Measurements from ENCODE around the gene MYRF. TPM values are rescaled to one million over a fixed set of nuclear protein-coding genes. Genes with fewer than 3 reads are reported as not detected.

The MYRF gene
- total and polyA plus RNA-seq, 2 of the 4 experiments (the other 2 are of a cell fraction), result 1.6 to 10.7 TPM

GRCh38 chr11:61711498-61711897, 40.9 kb upstream of the MYRF start:
- Histone ChIP-seq H3K4me1 (ENCODE audit: control insufficient read depth, insufficient read depth, low read length) (no peaks in the 10 kb centered on the region), H4K8ac (ENCODE audit: low read depth in 2 of 2, low read length in 2 of 2) (no peak overlapping the region), H2BK5ac (ENCODE audit: low read depth, low read length, poor library complexity, severe bottlenecking) (no peak overlapping the region), H4K20me1 (ENCODE audit: insufficient read depth, low read length) (no peaks in the 10 kb centered on the region), H4K5ac (ENCODE audit: low read depth, low read length) (no peak overlapping the region), H3K4ac (ENCODE audit: low read depth, low read length) (no peak overlapping the region), H3K27me3 (ENCODE audit: control insufficient read depth, insufficient read depth, low read length) (peaks cover 27% of the 10 kb centered on the region; the same call in 1 of the 2 replicates), H2AK5ac (ENCODE audit: low read depth, low read length) (no peak overlapping the region), H3K9ac (ENCODE audit: low read depth, low read length) (no peak overlapping the region), H2BK15ac (ENCODE audit: low read depth, low read length) (no peak overlapping the region), H3K14ac (replicated peaks; ENCODE audit: low read depth, low read length) (no peak overlapping the region), H2BK20ac (ENCODE audit: low read depth, low read length) (no peak overlapping the region), H3K4me3 (ENCODE audit: insufficient read depth, low read depth, low read length) (no peak overlapping the region), H3K18ac (ENCODE audit: low read depth, low read length) (no peak overlapping the region), H3K27ac (ENCODE audit: insufficient read depth, low read length) (no peak overlapping the region), H3K23ac (ENCODE audit: low read depth, low read length) (no peak overlapping the region), H2AFZ (replicated peaks; ENCODE audit: low read length, poor library complexity) (no peak overlapping the region), H4K91ac (ENCODE audit: insufficient read depth, low read depth, low read length) (no peak overlapping the region), H3K56ac (ENCODE audit: extremely low read depth, insufficient read depth, low read length) (no peak overlapping the region), H3K36me3 (ENCODE audit: control insufficient read depth, insufficient read depth, low read length) (no peaks in the 10 kb centered on the region), H3K4me2 (ENCODE audit: low read depth, low read length) (no peak overlapping the region), H3K79me1 (ENCODE audit: low read depth in 1 of 2, low read length in 2 of 2) (no peaks in the 10 kb centered on the region), H2AK9ac (replicated peaks; ENCODE audit: low read depth, low read length, poor library complexity) (no peak overlapping the region), H2BK120ac (ENCODE audit: low read depth, low read length) (no peak overlapping the region), H3K9me3 (ENCODE audit: control insufficient read depth, insufficient read depth, low read length) (no peaks in the 10 kb centered on the region), H3K9me1 (ENCODE audit: insufficient read depth, low read length) (no peaks in the 10 kb centered on the region)
- no peak for TF ChIP-seq POLR2A (IDR thresholded peaks at IDR 0.05; ENCODE audit: low read depth, low read length)
- DNase-seq, result no peak
- ChIA-PET CTCF (no interaction called here), POLR2A (ENCODE audit: unreplicated experiment) (no interaction called here)
- WGBS, 2 experiments (ENCODE audit: extremely low coverage in 2 of 2, insufficient read length in 1 of 2), result 69% methylated on average over 2 of the region's 6 CpGs; no CpG with 5 or more reads in 1 of the 2 experiments
- in situ Hi-C loops (cut with MboI; ENCODE audit: low sequenced_read_pairs), result no loop called here
- no TSS peak for BruUV-seq (replicated peaks)
- no peak for ATAC-seq (ENCODE audit: low read depth)
- intact Hi-C loops (cut with micrococcal nuclease), result no loop called here
- dilution Hi-C loops (cut with HindIII; ENCODE audit: low sequenced_read_pairs, unreplicated experiment), result no loop called here
